ENCODE results near the gene CHRNE.
A peak's percentile ranks its signal among the peaks of the same experiment; 100 is the strongest.

The CHRNE gene

DNA sequence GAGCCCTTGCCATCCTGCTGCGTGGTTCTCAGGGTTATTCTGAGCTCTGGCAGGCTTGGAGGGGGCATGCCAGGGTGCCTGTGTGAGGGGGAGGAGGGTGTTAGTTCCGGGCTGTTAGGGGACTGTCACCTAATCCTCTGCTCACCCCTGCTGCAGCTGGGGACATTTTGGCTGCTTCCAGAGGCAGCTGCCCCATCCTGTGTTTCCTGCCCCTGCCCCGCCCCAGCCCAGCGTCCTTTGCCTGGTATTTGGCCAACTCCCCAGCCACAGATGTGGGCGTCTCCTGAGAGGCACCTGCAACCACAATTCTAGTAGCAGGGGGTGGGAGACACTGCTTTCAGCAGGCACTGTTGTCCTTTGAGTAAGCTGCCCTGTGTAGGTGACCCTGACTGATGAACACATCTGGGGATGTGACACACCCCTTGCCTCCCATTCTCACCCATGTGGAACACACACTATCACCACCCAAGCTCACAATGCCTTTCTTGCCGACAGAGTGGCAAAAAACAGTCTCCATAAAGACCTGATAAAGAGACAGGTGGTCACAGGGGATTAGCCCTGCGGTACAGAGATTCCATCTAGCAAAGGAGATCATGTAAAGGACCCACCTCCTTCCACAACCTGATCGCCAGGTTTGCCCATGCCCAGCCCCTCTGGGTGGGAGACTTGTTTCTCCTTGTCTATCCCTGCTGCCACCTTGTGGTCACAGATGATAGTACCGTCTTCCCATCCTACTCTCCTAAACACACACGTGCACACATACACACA is at the start of gene CHRNE:
Gene CHRNE (minus strand): TSS at position 48 of the 768 bp plus-strand sequence. CDS start 35 bp downstream, at position 13.
- DNase-seq (ENCODE audit: low read depth in 4 of 4, low spot score in 1 of 4): peak; percentile 51 to 73 (median 54)

DNA sequence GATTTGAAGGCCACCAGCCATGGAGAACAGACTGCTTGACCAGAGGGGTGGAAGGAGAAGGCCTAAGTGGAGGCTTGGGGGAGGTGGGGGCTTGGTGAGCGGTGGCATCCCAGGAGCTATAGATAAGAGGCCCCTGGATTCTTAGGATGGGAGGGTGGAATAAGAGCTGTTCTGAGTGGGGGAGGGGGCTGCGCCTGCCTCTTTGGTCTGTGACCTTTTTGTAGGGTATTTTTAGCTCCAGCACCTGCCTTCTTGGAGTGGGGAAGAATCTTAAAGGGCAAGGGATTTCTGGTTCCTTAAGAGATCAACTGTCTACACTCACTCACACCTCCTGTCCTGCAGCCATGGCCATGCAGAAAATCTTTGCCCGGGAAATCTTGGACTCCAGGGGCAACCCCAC is 48.6 kb upstream of the CHRNE start:
- DNase-seq (ENCODE audit: low read depth in 4 of 4, low spot score in 1 of 4): no peak

DNA sequence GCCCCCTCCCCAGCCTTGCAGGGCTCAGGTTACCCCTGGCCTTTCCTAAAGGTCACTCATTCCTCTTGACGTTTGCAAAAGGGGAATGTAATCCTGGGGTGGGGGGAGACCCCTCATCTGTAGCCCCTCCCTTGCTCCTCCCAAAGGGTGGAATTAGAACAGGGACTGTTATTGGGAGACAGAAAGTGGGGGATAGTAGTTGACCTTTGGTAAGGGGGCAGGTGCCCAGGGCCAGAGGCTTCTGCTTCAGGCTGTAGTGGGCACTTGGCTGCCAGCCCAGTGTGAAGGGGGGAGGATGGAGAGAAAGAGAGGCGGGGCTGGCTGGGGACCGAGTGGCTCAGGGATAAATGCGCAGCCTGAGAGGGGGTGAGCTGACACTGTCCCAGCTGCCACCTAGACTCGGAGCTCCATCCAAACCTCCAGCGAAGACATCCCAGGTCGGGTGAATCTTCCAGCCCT is 47.9 kb upstream of the CHRNE start, which contains the start of gene ENO3:
Gene ENO3 (plus strand): TSS at position 374 of the 459 bp plus-strand sequence. CDS start 711 bp downstream, outside the sequence.
- DNase-seq (ENCODE audit: low read depth in 4 of 4, low spot score in 1 of 4): no peak

GRCh38 chr17:4950075-4950745 is 47.3 kb upstream of the CHRNE start:
- DNase-seq (ENCODE audit: low read depth in 4 of 4, low spot score in 1 of 4): peak in 1 of 4 experiments; percentile 30

GRCh38 chr17:4949321-4950074 is 46.6 kb upstream of the CHRNE start:
- DNase-seq (ENCODE audit: low read depth in 4 of 4, low spot score in 1 of 4): peak in 3 of 4 experiments; percentile 51 to 78 (median 59)

GRCh38 chr17:4948931-4949320 is 46.0 kb upstream of the CHRNE start:
- peak in 3 of 4 experiments; percentile 46 to 73 (median 71) for DNase-seq (ENCODE audit: low read depth in 4 of 4, low spot score in 1 of 4)

DNA sequence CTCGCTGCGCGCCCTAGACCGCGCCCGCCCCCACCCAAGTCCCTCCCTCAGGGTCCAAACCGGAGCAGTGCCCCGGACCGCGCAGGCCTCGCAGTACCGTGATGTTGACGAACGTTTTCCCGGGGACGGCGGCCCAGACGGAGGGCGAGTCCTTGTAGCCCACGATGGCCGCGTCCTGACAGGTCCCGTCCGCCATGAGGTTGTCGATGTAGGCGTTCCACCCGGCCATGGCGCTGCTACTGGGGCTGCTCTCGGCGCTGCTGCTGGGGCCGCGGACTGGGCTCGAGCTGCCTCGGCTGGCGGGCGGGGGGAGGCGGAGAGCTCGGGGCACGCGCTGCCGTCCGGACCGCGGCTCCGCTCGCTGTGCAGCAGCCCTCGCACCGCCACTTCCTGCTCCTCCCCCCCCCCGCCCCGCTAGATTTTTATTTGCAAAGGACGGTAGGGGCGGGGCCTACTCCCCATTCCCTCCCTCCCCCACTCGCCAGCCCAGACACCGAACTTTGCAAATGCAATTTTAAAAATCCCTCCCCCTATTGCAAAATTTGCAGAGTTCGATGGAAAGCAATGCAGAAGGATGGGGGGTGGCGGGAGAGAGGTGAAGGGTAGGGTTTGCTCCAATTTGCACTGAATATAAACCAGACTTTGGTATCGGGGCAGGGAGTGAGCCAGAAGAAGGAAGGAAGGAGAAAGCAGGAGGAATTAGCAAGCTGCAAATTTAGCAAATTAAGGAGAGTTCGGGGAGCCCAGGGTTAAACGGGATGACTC is 45.5 kb upstream of the CHRNE start, which contains the start of gene PFN1:
Gene PFN1 (minus strand): TSS at position 365 of the 765 bp plus-strand sequence. CDS start 136 bp downstream, at position 229.
- DNase-seq (ENCODE audit: low read depth in 4 of 4, low spot score in 1 of 4): peak in 3 of 4 experiments; percentile 80 to 90 (median 85)

GRCh38 chr17:4947411-4948165 is 44.7 kb upstream of the CHRNE start:
- DNase-seq (ENCODE audit: low read depth in 4 of 4, low spot score in 1 of 4): peak in 3 of 4 experiments; percentile 46 to 63 (median 51)

GRCh38 chr17:4947010-4947410 is 44.1 kb upstream of the CHRNE start:
- DNase-seq (ENCODE audit: low read depth in 4 of 4, low spot score in 1 of 4): peak in 1 of 4 experiments; percentile 28

DNA sequence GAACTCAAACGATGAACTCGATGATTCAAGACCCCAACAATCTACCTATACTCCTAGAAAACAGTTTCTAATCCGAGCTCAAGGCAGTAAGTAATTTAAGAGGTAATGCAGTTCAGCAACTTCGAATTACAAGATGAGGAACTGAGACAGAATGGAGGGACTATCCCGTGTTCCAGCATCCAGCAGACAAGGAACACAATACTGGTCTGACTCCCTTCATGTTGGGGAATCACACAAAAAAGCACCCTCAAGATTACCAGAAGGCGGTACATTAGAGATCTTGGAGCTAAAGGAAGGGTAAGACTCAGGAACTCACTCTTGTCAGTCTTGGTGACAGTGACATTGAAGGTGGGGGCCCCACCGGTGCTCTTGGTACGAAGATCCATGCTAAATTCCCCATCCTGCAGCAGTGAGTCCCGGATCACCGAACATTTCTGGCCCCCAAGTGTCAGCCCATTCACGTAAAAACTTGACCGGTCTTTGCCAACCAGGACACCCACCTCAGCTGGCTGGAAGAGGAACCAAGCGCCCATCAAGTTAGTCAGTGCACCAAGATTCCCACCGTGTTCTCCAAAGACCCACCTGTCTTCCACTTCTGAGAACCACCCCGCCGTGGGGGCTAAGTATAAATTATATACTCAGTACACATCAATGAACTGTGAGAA is 43.5 kb upstream of the CHRNE start:
- DNase-seq (ENCODE audit: low read depth in 4 of 4, low spot score in 1 of 4): no peak

GRCh38 chr17:4945944-4946280 is 43.0 kb upstream of the CHRNE start:
- no peak for DNase-seq (ENCODE audit: low read depth in 4 of 4, low spot score in 1 of 4)

GRCh38 chr17:4945176-4945943 is 42.5 kb upstream of the CHRNE start:
- DNase-seq (ENCODE audit: low read depth in 4 of 4, low spot score in 1 of 4): peak in 3 of 4 experiments; percentile 68 to 83 (median 79)

- peak in 1 of 4 experiments; percentile 32 for DNase-seq (ENCODE audit: low read depth in 4 of 4, low spot score in 1 of 4)
Measured at GRCh38 chr17:4944554-4945175, 41.8 kb upstream of the CHRNE start.

DNA sequence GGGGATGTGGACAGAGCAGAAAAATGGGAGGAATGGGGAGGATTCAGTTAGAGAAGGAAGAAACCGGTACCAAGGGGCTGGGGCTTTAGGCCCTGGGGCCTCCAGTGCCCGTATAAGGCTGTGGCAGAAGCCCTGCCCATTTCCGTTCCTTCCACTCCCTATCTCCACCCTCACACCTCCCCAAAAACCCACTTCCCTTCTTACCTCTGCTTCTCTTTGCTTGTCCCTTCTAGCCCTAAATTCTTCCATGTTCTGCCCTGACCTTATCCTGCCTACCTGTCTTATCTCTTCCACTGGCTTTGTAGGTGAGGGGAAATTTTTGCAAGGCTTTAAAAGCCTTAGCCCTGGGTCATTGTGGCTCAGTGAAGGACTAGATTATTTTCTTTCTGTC is 41.3 kb upstream of the CHRNE start:
- DNase-seq (ENCODE audit: low read depth in 4 of 4, low spot score in 1 of 4): peak in 1 of 4 experiments; percentile 42

DNA sequence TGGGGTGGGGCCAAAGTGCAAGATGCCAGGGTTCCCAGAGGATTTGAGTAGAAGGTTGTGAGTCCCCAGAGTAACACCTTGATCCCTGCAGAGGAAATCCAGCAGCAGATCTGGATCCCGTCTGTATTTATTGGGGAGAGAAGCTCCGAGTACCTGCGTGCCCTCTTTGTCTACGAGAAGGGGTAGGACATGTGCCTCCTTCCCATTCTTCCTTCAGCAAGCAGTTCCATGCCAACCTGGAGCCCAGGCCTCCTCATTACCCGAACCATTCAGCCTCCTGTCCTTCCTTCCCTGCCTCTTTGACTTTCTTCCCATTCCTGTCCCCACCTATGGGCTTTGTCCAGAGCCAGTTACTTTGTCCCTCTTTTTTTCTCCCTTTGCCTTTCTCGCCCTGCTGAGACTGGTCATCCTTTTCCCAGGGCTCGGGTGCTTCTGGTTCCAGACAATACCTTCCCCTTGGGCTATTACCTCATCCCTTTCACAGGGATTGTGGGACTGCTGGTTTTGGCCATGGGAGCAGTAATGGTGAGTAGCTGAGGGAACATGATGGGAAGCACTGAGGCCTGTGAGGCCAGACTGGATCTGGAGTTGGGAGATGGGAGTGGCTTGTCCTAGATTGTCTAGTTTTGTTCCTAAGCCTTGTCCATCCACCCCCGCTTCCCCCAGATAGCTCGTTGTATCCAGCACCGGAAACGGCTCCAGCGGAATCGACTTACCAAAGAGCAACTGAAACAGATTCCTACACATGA is 40.0 kb upstream of the CHRNE start:
- DNase-seq (ENCODE audit: low read depth in 4 of 4, low spot score in 1 of 4): no peak

DNA sequence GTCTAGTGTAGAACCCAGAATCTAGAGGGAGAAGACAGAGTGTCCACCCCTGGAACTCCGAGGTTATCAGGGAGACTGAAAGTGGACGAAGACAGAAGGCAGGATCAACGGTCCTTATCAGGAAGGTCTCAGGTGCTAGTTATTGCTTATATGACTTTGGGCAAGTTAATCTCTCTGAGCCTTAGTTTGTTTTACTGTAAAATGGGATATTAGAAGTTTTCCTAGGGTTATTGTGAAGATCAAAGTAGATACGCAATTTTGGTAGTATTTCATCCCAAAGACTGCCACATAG is 38.4 kb upstream of the CHRNE start:
- no peak for DNase-seq (ENCODE audit: low read depth in 4 of 4, low spot score in 1 of 4)

- peak in 1 of 4 experiments; percentile 33 for DNase-seq (ENCODE audit: low read depth in 4 of 4, low spot score in 1 of 4)
Measured at GRCh38 chr17:4940555-4941318, 37.8 kb upstream of the CHRNE start.
